Measurements from ENCODE around the gene CRAT. TPM values are rescaled to one million over a fixed set of nuclear protein-coding genes. Genes with fewer than 3 reads are reported as not detected.

Gene CRAT
- polyA plus RNA-seq, 1 donor (not counting 4 experiments of a cell fraction or from before 2014, with no cell fraction given): 6.5 TPM

GRCh38 chr9:129121483-129121882 lies 10.9 kb upstream of the CRAT start:
- peaks cover 15% of the 10 kb centered on the region for H3K79me2 ChIP-seq (ENCODE audit: control insufficient read depth, insufficient read depth, low read length)
- H3K36me3 ChIP-seq (ENCODE audit: control insufficient read depth in 2 of 2, extremely low read depth in 1 of 2, insufficient read depth in 2 of 2, low read length in 2 of 2): peaks cover 10 to 17% of the 10 kb centered on the region in 2 experiments
- H3K9me1 ChIP-seq (ENCODE audit: control insufficient read depth, extremely low read depth, insufficient read depth, low read length): no peaks in the 10 kb centered on the region
- FAIRE-seq (no peak), DNase-seq (ENCODE audit: low read depth, low spot score) (no peak)
- H3K27me3 ChIP-seq (ENCODE audit: control insufficient read depth, extremely low read depth, insufficient read depth, low read length): no peaks in the 10 kb centered on the region
- no peak for TF ChIP-seq CTCF (optimal IDR thresholded peaks at IDR 0.05 in 1 of 3, IDR thresholded peaks at IDR 0.05 in 1 of 3, conservative IDR thresholded peaks at IDR 0.05 in 1 of 3; ENCODE audit: extremely low read depth in 1 of 3, insufficient read depth in 2 of 3, low read length in 3 of 3)
- H3K4me1 ChIP-seq (ENCODE audit: control insufficient read depth, extremely low read depth, insufficient read depth, low read length): no peaks in the 10 kb centered on the region
- no peaks in the 10 kb centered on the region for H3K9me3 ChIP-seq (ENCODE audit: control insufficient read depth, low read depth, low read length)
- dilution Hi-C loops (cut with MboI; ENCODE audit: extremely low pct_ligation_motif_present, low sequenced_read_pairs): no loop called here
- H3K9ac ChIP-seq (ENCODE audit: control insufficient read depth, extremely low read depth, insufficient read depth, low read length): no peak overlapping the region
- H3K27ac ChIP-seq (ENCODE audit: control insufficient read depth, insufficient read depth, low read length): no peak overlapping the region
- H4K20me1 ChIP-seq (ENCODE audit: control insufficient read depth, extremely low read depth, insufficient read depth, low read length): no peaks in the 10 kb centered on the region
- H3K4me2 ChIP-seq (ENCODE audit: control insufficient read depth, extremely low read depth, insufficient read depth, low read depth, low read length): no peak overlapping the region
- H2AFZ ChIP-seq (ENCODE audit: control insufficient read depth, low read length): no peak overlapping the region
- H3K4me3 ChIP-seq (ENCODE audit: control insufficient read depth in 2 of 3, extremely low read depth in 1 of 3, insufficient read depth in 2 of 3, low read depth in 1 of 3, low read length in 3 of 3): no peak overlapping the region

GRCh38 chr9:129118799-129119198 lies 8.2 kb upstream of the CRAT start:
- dilution Hi-C loops (cut with MboI; ENCODE audit: extremely low pct_ligation_motif_present, low sequenced_read_pairs): no loop called here

More at GRCh38 chr9:129118799-129119198, 8.2 kb upstream of the CRAT start:
- H3K9ac ChIP-seq (ENCODE audit: control insufficient read depth, extremely low read depth, insufficient read depth, low read length): no peak overlapping the region
- peaks cover 10 to 12% of the 10 kb centered on the region in 2 experiments for H3K36me3 ChIP-seq (ENCODE audit: control insufficient read depth in 2 of 2, extremely low read depth in 1 of 2, insufficient read depth in 2 of 2, low read length in 2 of 2)
- H3K27ac ChIP-seq (ENCODE audit: control insufficient read depth, insufficient read depth, low read length): no peak overlapping the region
- no peaks in the 10 kb centered on the region for H3K9me3 ChIP-seq (ENCODE audit: control insufficient read depth, low read depth, low read length)
- no peaks in the 10 kb centered on the region for H3K4me1 ChIP-seq (ENCODE audit: control insufficient read depth, extremely low read depth, insufficient read depth, low read length)
- no peak for DNase-seq (ENCODE audit: low read depth, low spot score)
- no peak overlapping the region for H3K4me2 ChIP-seq (ENCODE audit: control insufficient read depth, extremely low read depth, insufficient read depth, low read depth, low read length)
- no peaks in the 10 kb centered on the region for H3K27me3 ChIP-seq (ENCODE audit: control insufficient read depth, extremely low read depth, insufficient read depth, low read length)
- peaks cover 32% of the 10 kb centered on the region for H3K79me2 ChIP-seq (ENCODE audit: control insufficient read depth, insufficient read depth, low read length)
- no peak overlapping the region for H3K4me3 ChIP-seq (ENCODE audit: control insufficient read depth in 2 of 3, extremely low read depth in 1 of 3, insufficient read depth in 2 of 3, low read depth in 1 of 3, low read length in 3 of 3)
- no peaks in the 10 kb centered on the region for H4K20me1 ChIP-seq (ENCODE audit: control insufficient read depth, extremely low read depth, insufficient read depth, low read length)
- TF ChIP-seq CTCF (optimal IDR thresholded peaks at IDR 0.05 in 1 of 3, IDR thresholded peaks at IDR 0.05 in 1 of 3, conservative IDR thresholded peaks at IDR 0.05 in 1 of 3; ENCODE audit: extremely low read depth in 1 of 3, insufficient read depth in 2 of 3, low read length in 3 of 3) (no peak), EZH2 (IDR thresholded peaks at IDR 0.05; ENCODE audit: low read length) (no peak)
- no peaks in the 10 kb centered on the region for H3K9me1 ChIP-seq (ENCODE audit: control insufficient read depth, extremely low read depth, insufficient read depth, low read length)
- FAIRE-seq: no peak
- no peak overlapping the region for H2AFZ ChIP-seq (ENCODE audit: control insufficient read depth, low read length)

All from keratinocyte (primary cell).